HG02571 (cell line): ENCODE measurements around the gene TRUB1.

Experiments
- ATAC-seq: cut with Tn5 transposase; IDR thresholded peaks from one replicate; pipeline ENCODE4 v1.9.1; 2021; ENCODE audit warnings: mild to moderate bottlenecking, moderate library complexity; ENCODE audit not compliant: unreplicated experiment

Gene TRUB1

DNA sequence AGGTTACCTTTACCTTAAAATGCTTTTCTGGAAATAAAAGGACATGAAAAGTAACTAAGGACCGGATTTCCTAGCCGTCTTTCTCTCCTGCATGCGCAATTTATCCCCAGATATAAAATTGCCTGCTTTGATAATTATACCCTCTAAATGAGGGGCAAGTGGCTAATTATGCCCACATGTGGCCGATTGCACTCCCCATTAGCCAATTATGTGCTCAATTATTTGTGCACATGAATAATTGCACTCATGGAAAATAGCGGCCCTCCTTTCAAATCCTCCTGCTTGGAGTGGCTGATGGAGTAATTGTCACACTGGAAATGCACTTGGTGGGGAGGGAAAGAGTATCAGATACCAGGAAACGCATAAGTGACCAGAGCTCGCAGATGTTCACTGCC, 88.7 kb downstream of the TRUB1 start:
- no peak for ATAC-seq
